Measurements from ENCODE around the gene GAS7. TPM values are rescaled to one million over a fixed set of nuclear protein-coding genes. Genes with fewer than 3 reads are reported as not detected.

The GAS7 gene
- total and polyA plus RNA-seq, 2 experiments from 2014 or later = 25.8 to 27.3 TPM

DNA sequence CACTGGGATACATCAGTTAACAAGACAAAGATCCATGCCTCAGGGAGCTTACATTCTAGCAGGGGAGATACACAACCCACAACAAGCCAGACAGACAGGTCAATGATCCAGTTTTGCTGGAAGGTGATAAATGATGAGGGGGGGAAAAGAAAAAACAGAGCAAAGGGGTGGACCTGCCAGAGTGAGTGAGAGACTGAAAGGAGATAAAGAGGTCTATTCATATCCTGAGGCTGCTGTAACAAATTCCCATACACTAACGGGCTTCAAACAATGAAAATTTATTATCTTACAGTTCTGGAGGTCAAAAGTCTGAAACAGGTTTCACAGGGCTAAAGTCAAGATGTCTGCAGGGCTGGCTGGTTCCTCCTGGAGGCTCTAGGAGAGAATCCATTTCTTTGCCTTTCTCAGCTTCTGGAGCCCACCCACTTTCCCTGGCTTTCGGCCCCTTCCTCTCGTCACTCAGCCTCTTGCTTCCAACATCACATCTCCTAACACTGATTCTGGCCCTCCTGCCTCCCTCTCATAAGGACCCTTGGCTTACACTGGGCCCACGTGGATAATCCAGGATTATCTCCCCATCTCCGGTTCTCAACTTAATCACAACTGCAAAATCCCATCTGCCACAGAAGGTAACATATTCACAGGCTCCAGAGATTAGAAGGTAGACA lies 81.5 kb downstream of the GAS7 start:
- Histone ChIP-seq H3K36me3 (replicated peaks; ENCODE audit: insufficient read depth, low read depth) (no peaks in the 10 kb centered on the region), H3K9me3 (ENCODE audit: low read depth) (no peaks in the 10 kb centered on the region), H4K20me1 (ENCODE audit: insufficient read depth, poor library complexity, severe bottlenecking) (no peaks in the 10 kb centered on the region), H3K9me2 (replicated peaks; ENCODE audit: insufficient read depth) (no peaks in the 10 kb centered on the region), H3K4me3 (no peak overlapping the region), H2AFZ (no peak overlapping the region), H3K4me1 (ENCODE audit: insufficient read depth) (peaks cover 44% of the 10 kb centered on the region), H3K79me2 (peaks cover 33% of the 10 kb centered on the region), H3K27ac (peak overlapping the region; percentile 60), H3K27me3 (no peaks in the 10 kb centered on the region), H3K4me2 (no peak overlapping the region)
- WGBS (ENCODE audit: low lambda C conversion rate, missing lambda C conversion rate) = 69% methylated on average over 5 of the region's 5 CpGs
- DNase-seq (ENCODE audit: low spot score) = no peak
- TF ChIP-seq CTCF (IDR thresholded peaks at IDR 0.05; ENCODE audit: poor library complexity) = no peak
- TF ChIP-seq EZH2 (IDR thresholded peaks at IDR 0.05; ENCODE audit: borderline replicate concordance) = no peak
- TF ChIP-seq EZH2phosphoT487 (IDR thresholded peaks at IDR 0.05; ENCODE audit: low read depth, severe bottlenecking, unreplicated experiment) = no peak

DNA sequence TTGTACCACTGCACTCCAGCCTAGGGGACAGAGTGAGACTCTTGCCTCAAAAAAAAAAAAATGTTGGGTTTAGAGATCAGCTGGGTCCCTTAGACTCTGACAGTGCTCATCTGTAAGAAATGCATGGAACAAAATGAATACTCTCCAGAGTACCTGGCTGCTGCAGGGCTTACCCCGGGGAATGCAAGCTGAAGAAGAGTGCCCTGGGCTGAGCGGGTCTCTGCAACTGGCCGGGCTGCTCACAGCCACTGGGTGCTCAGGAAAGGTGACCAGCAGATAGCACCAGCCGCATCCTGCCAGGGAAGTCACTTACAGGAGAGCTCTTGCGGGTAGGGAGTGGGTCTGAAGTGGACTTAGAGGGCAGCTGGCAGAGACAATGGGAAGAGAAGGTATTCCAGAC lies 82.1 kb downstream of the GAS7 start:
- H3K27ac ChIP-seq = peak overlapping the region; percentile 60
- TF ChIP-seq EZH2 (IDR thresholded peaks at IDR 0.05; ENCODE audit: borderline replicate concordance) (no peak), CTCF (IDR thresholded peaks at IDR 0.05; ENCODE audit: poor library complexity) (no peak), EZH2phosphoT487 (IDR thresholded peaks at IDR 0.05; ENCODE audit: low read depth, severe bottlenecking, unreplicated experiment) (no peak)
- H3K9me2 ChIP-seq (replicated peaks; ENCODE audit: insufficient read depth) = no peaks in the 10 kb centered on the region
- H3K4me3 ChIP-seq = no peak overlapping the region
- H3K36me3 ChIP-seq (replicated peaks; ENCODE audit: insufficient read depth, low read depth) = no peaks in the 10 kb centered on the region
- H2AFZ ChIP-seq = no peak overlapping the region
- peaks cover 44% of the 10 kb centered on the region for H3K4me1 ChIP-seq (ENCODE audit: insufficient read depth)
- peaks cover 30% of the 10 kb centered on the region for H3K79me2 ChIP-seq
- no peak for DNase-seq (ENCODE audit: low spot score)
- H3K9me3 ChIP-seq (ENCODE audit: low read depth) = no peaks in the 10 kb centered on the region
- no peaks in the 10 kb centered on the region for H4K20me1 ChIP-seq (ENCODE audit: insufficient read depth, poor library complexity, severe bottlenecking)
- WGBS (ENCODE audit: low lambda C conversion rate, missing lambda C conversion rate) = 96% methylated on average over 5 of the region's 5 CpGs
- no peak overlapping the region for H3K4me2 ChIP-seq
- H3K27me3 ChIP-seq = no peaks in the 10 kb centered on the region

- peak overlapping the region; percentile 74 for H3K27ac ChIP-seq
- DNase-seq (ENCODE audit: low spot score) = no peak
- H3K27me3 ChIP-seq = no peaks in the 10 kb centered on the region
- H3K4me3 ChIP-seq = no peak overlapping the region
- H2AFZ ChIP-seq = no peak overlapping the region
- WGBS (ENCODE audit: low lambda C conversion rate, missing lambda C conversion rate) = 85% methylated on average over 4 of the region's 4 CpGs
- TF ChIP-seq EZH2phosphoT487 (IDR thresholded peaks at IDR 0.05; ENCODE audit: low read depth, severe bottlenecking, unreplicated experiment) = no peak
- no peaks in the 10 kb centered on the region for H4K20me1 ChIP-seq (ENCODE audit: insufficient read depth, poor library complexity, severe bottlenecking)
- peak overlapping the region; percentile 58 for H3K4me2 ChIP-seq
- peaks cover 44% of the 10 kb centered on the region for H3K4me1 ChIP-seq (ENCODE audit: insufficient read depth)
- no peaks in the 10 kb centered on the region for H3K9me3 ChIP-seq (ENCODE audit: low read depth)
- H3K9me2 ChIP-seq (replicated peaks; ENCODE audit: insufficient read depth) = no peaks in the 10 kb centered on the region
- no peaks in the 10 kb centered on the region for H3K36me3 ChIP-seq (replicated peaks; ENCODE audit: insufficient read depth, low read depth)
- H3K79me2 ChIP-seq = peaks cover 28% of the 10 kb centered on the region
These were observed 82.9 kb downstream of the GAS7 start for GRCh38 chr17:10115536-10115932.

DNA sequence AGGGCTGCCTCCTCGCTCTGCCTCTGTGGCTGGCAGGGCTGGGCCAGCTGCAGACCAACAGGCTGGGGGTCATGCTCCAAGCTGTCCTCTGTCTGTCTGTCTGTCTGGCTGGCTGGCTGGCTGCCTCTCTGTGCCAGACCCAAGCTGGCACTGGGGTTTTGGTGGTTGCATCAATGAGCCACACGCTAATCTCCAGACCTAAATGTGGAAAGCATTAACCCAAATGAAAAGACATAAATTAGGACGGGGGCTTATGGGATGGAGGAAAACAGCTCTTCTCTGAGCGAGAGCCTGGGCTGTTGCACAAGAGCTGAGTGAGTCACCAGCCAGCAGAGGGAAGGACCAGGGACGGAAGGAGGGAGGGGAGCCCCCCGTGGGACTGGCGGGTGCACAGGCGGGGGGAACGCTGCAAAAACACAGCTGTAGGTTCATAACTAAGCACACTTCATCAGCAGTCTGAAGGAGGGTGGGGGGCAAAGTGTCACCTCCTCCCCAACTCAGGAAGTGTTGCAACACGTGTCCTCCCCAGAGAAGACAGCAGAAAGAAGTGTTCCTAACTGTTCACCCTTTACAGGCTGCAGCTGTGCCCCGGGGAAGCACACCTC lies 83.4 kb downstream of the GAS7 start:
- WGBS (ENCODE audit: low lambda C conversion rate, missing lambda C conversion rate) = 17% methylated on average over 11 of the region's 11 CpGs

More for the DNA sequence above, 83.4 kb downstream of the GAS7 start:
- no peaks in the 10 kb centered on the region for H4K20me1 ChIP-seq (ENCODE audit: insufficient read depth, poor library complexity, severe bottlenecking)
- peak; percentile 91 for DNase-seq (ENCODE audit: low spot score)
- peak overlapping the region; percentile 95 for H3K27ac ChIP-seq
- no peaks in the 10 kb centered on the region for H3K9me2 ChIP-seq (replicated peaks; ENCODE audit: insufficient read depth)
- H3K79me2 ChIP-seq = peaks cover 28% of the 10 kb centered on the region
- peak overlapping the region; percentile 58 for H3K4me2 ChIP-seq
- H3K4me1 ChIP-seq (ENCODE audit: insufficient read depth) = peaks cover 42% of the 10 kb centered on the region
- no peaks in the 10 kb centered on the region for H3K36me3 ChIP-seq (replicated peaks; ENCODE audit: insufficient read depth, low read depth)
- no peaks in the 10 kb centered on the region for H3K9me3 ChIP-seq (ENCODE audit: low read depth)
- H3K4me3 ChIP-seq = no peak overlapping the region
- TF ChIP-seq EZH2phosphoT487 (IDR thresholded peaks at IDR 0.05; ENCODE audit: low read depth, severe bottlenecking, unreplicated experiment) = no peak
- no peak for TF ChIP-seq EZH2 (IDR thresholded peaks at IDR 0.05; ENCODE audit: borderline replicate concordance)
- TF ChIP-seq CTCF (IDR thresholded peaks at IDR 0.05; ENCODE audit: poor library complexity) = no peak
- H2AFZ ChIP-seq = no peak overlapping the region
- H3K27me3 ChIP-seq = no peaks in the 10 kb centered on the region
